ENCODE measurements around the gene KCNK18.

KCNK18 gene

GRCh38 chr10:117253908-117254307 lies 56.6 kb downstream of the KCNK18 start:
- H3K9me2 ChIP-seq (ENCODE audit: low read depth, low read length) = no peaks in the 10 kb centered on the region
- no peaks in the 10 kb centered on the region for H3K9me3 ChIP-seq (ENCODE audit: low read length)
- H3K4me3 ChIP-seq (ENCODE audit: low read depth, low read length, poor library complexity, severe bottlenecking) = no peak overlapping the region
- TF ChIP-seq CTCF (IDR thresholded peaks at IDR 0.05; ENCODE audit: low read length) = no peak
- no peak for TF ChIP-seq EZH2 (IDR thresholded peaks at IDR 0.05; ENCODE audit: borderline replicate concordance, low read length)
- H4K20me1 ChIP-seq (ENCODE audit: insufficient read depth, low read length) = no peaks in the 10 kb centered on the region
- no peaks in the 10 kb centered on the region for H3K36me3 ChIP-seq (ENCODE audit: insufficient read depth, low read length)
- no peak overlapping the region for H3K4me2 ChIP-seq (ENCODE audit: low read length)
- no peaks in the 10 kb centered on the region for H3K79me2 ChIP-seq (ENCODE audit: insufficient read depth, low read length)
- no peak overlapping the region for H3K9ac ChIP-seq (ENCODE audit: low read length)
- H3K27ac ChIP-seq (ENCODE audit: low read depth, low read length, poor library complexity, severe bottlenecking) = no peak overlapping the region
- H3K4me1 ChIP-seq (ENCODE audit: insufficient read depth, low read length, severe bottlenecking) = no peaks in the 10 kb centered on the region
- H3F3A ChIP-seq (ENCODE audit: insufficient read depth, low read length) = no peaks in the 10 kb centered on the region
- no peak overlapping the region for H2AFZ ChIP-seq (ENCODE audit: low read length)
- no peaks in the 10 kb centered on the region for H3K27me3 ChIP-seq (ENCODE audit: insufficient read depth, low read length)

- Histone ChIP-seq H4K20me1 (ENCODE audit: insufficient read depth, low read length) (no peaks in the 10 kb centered on the region), H3F3A (ENCODE audit: insufficient read depth, low read length) (no peaks in the 10 kb centered on the region), H3K4me3 (ENCODE audit: low read depth, low read length, poor library complexity, severe bottlenecking) (no peak overlapping the region), H3K9me2 (ENCODE audit: low read depth, low read length) (no peaks in the 10 kb centered on the region), H3K9ac (ENCODE audit: low read length) (no peak overlapping the region), H3K4me2 (ENCODE audit: low read length) (no peak overlapping the region), H3K27ac (ENCODE audit: low read depth, low read length, poor library complexity, severe bottlenecking) (no peak overlapping the region), H3K79me2 (ENCODE audit: insufficient read depth, low read length) (no peaks in the 10 kb centered on the region), H3K27me3 (ENCODE audit: insufficient read depth, low read length) (no peaks in the 10 kb centered on the region), H3K9me3 (ENCODE audit: low read length) (no peaks in the 10 kb centered on the region), H3K4me1 (ENCODE audit: insufficient read depth, low read length, severe bottlenecking) (no peaks in the 10 kb centered on the region), H2AFZ (ENCODE audit: low read length) (no peak overlapping the region), H3K36me3 (ENCODE audit: insufficient read depth, low read length) (no peaks in the 10 kb centered on the region)
- TF ChIP-seq CTCF (IDR thresholded peaks at IDR 0.05; ENCODE audit: low read length) = no peak
- TF ChIP-seq EZH2 (IDR thresholded peaks at IDR 0.05; ENCODE audit: borderline replicate concordance, low read length) = no peak
Measured at GRCh38 chr10:117254338-117254737, 57.0 kb downstream of the KCNK18 start.

GRCh38 chr10:117254774-117255735 lies 57.8 kb downstream of the KCNK18 start:
- no peaks in the 10 kb centered on the region for H3K79me2 ChIP-seq (ENCODE audit: insufficient read depth, low read length)
- no peaks in the 10 kb centered on the region for H3K27me3 ChIP-seq (ENCODE audit: insufficient read depth, low read length)
- H3K4me1 ChIP-seq (ENCODE audit: insufficient read depth, low read length, severe bottlenecking) = no peaks in the 10 kb centered on the region
- no peak overlapping the region for H3K27ac ChIP-seq (ENCODE audit: low read depth, low read length, poor library complexity, severe bottlenecking)
- H3K9me3 ChIP-seq (ENCODE audit: low read length) = no peaks in the 10 kb centered on the region
- no peaks in the 10 kb centered on the region for H4K20me1 ChIP-seq (ENCODE audit: insufficient read depth, low read length)
- no peaks in the 10 kb centered on the region for H3K9me2 ChIP-seq (ENCODE audit: low read depth, low read length)
- H2AFZ ChIP-seq (ENCODE audit: low read length) = no peak overlapping the region
- H3K36me3 ChIP-seq (ENCODE audit: insufficient read depth, low read length) = no peaks in the 10 kb centered on the region
- no peaks in the 10 kb centered on the region for H3F3A ChIP-seq (ENCODE audit: insufficient read depth, low read length)
- no peak for TF ChIP-seq EZH2 (IDR thresholded peaks at IDR 0.05; ENCODE audit: borderline replicate concordance, low read length)
- TF ChIP-seq CTCF (IDR thresholded peaks at IDR 0.05; ENCODE audit: low read length) = no peak
- H3K4me2 ChIP-seq (ENCODE audit: low read length) = no peak overlapping the region
- no peak overlapping the region for H3K9ac ChIP-seq (ENCODE audit: low read length)
- no peak overlapping the region for H3K4me3 ChIP-seq (ENCODE audit: low read depth, low read length, poor library complexity, severe bottlenecking)
